GM12864 (cell line): ENCODE data around the gene SOHLH1.

Experiments
- DNase-seq: peaks from one replicate; pipeline ENCODE4 v3.0.0-alpha.2; 2011; ENCODE audit warnings: low read depth
- H3K4me3 ChIP-seq: 2 replicates; pipeline ENCODE4 v1.5.1; 2011; ENCODE audit warnings: mild to moderate bottlenecking, low read depth, low read length, control low read depth
- TF ChIP-seq, protein P1 (sequence below): IDR thresholded peaks from 2 replicates; pipeline ENCODE4 v1.5.1; 2011; ENCODE audit warnings: low read depth, mild to moderate bottlenecking, moderate library complexity, low read length, control low read depth, inconsistent platforms; ENCODE audit errors: missing control alignments

Gene SOHLH1, protein sequence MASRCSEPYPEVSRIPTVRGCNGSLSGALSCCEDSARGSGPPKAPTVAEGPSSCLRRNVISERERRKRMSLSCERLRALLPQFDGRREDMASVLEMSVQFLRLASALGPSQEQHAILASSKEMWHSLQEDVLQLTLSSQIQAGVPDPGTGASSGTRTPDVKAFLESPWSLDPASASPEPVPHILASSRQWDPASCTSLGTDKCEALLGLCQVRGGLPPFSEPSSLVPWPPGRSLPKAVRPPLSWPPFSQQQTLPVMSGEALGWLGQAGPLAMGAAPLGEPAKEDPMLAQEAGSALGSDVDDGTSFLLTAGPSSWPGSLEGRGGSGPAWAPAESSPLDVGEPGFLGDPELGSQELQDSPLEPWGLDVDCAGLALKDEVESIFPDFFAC

DNA sequence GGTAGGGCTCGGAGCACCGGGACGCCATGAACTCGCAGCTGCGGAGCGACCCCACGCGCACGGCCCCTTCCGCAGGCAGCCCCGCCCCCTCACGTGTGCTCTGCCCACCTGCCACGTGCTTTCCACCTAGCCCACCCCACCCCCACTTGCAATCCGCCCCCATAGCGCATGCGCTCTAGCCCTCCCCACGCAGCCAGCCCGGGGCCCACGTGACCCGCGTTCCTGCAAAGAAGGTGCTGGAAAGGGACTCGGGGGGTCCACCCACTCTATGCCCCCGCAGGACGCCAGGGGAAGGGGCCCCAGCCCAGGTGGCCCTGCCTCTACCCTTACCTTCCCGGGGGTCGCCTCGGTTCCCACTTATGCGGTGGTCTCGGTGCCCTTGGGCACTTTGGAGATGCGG is at the start of gene SOHLH1:
Gene SOHLH1 (minus strand): TSS at position 42 of the 400 bp plus-strand sequence. CDS start 14 bp downstream, at position 28.
- DNase-seq = no peak
- TF ChIP-seq, protein P1, sequence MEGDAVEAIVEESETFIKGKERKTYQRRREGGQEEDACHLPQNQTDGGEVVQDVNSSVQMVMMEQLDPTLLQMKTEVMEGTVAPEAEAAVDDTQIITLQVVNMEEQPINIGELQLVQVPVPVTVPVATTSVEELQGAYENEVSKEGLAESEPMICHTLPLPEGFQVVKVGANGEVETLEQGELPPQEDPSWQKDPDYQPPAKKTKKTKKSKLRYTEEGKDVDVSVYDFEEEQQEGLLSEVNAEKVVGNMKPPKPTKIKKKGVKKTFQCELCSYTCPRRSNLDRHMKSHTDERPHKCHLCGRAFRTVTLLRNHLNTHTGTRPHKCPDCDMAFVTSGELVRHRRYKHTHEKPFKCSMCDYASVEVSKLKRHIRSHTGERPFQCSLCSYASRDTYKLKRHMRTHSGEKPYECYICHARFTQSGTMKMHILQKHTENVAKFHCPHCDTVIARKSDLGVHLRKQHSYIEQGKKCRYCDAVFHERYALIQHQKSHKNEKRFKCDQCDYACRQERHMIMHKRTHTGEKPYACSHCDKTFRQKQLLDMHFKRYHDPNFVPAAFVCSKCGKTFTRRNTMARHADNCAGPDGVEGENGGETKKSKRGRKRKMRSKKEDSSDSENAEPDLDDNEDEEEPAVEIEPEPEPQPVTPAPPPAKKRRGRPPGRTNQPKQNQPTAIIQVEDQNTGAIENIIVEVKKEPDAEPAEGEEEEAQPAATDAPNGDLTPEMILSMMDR = no peak
- H3K4me3 ChIP-seq = no peak within 1 kb of the TSS

- DNase-seq = no peak
- no peak overlapping the region for H3K4me3 ChIP-seq
- TF ChIP-seq, protein P1 = no peak
Observed at GRCh38 chr9:135748676-135749075, 49.4 kb upstream of the SOHLH1 start.

DNA sequence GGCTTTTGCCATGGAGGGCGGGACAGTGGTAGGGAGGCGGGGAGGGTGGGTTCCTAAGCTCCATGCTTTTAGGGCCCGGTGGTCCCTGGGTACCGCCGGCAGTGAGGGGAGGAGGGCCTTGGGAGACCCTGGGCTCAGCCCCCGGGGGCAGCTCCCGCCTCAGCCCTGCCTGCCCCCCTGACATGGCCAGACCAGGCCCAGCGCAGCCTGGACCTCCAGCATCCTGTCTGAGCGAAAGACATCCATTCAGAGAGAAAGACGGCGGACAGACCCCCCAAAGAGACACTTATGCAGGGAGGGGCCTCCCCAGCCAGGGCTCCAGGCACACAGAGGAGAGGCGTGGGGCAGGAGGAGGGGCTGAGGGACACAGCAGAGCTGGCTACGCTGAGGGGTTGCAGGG is 48.0 kb upstream of the SOHLH1 start:
- TF ChIP-seq, protein P1 = no peak
- DNase-seq = no peak
- no peak overlapping the region for H3K4me3 ChIP-seq

- DNase-seq = no peak
- H3K4me3 ChIP-seq = no peak overlapping the region
- TF ChIP-seq, protein P1 = no peak
Observed at GRCh38 chr9:135746565-135746964, 47.3 kb upstream of the SOHLH1 start.

GRCh38 chr9:135745686-135746324 is 46.5 kb upstream of the SOHLH1 start:
- no peak overlapping the region for H3K4me3 ChIP-seq
- DNase-seq = no peak
- TF ChIP-seq, protein P1 = no peak

GRCh38 chr9:135745189-135745588 is 45.9 kb upstream of the SOHLH1 start:
- TF ChIP-seq, protein P1 = no peak
- no peak overlapping the region for H3K4me3 ChIP-seq
- no peak for DNase-seq
